Measurements from ENCODE around the gene EIF5B.
A peak's percentile ranks its signal among the peaks of the same experiment; 100 is the strongest.

The EIF5B gene

GRCh38 chr2:99436874-99437273 is 99.7 kb downstream of the EIF5B start:
- Mint-ChIP-seq H3K9me3 (no peaks in the 10 kb centered on the region), H3K27me3 (no peaks in the 10 kb centered on the region), H3K27ac (no peak overlapping the region), H3K4me1 (no peaks in the 10 kb centered on the region), H3K4me3 (no peak overlapping the region), H3K36me3 (peaks cover 10% of the 10 kb centered on the region)
- ATAC-seq (ENCODE audit: low read depth) (no peak), DNase-seq (ENCODE audit: low spot score in 2 of 2) (no peak)

GRCh38 chr2:99439971-99440505 is 102.8 kb downstream of the EIF5B start:
- DNase-seq (ENCODE audit: low spot score in 2 of 2) (no peak), ATAC-seq (ENCODE audit: low read depth) (no peak)
- H3K4me1 Mint-ChIP-seq, result peaks cover 4% of the 10 kb centered on the region
- H3K4me3 Mint-ChIP-seq, result no peak overlapping the region
- no peak overlapping the region for H3K27ac Mint-ChIP-seq
- no peaks in the 10 kb centered on the region for H3K27me3 Mint-ChIP-seq
- H3K9me3 Mint-ChIP-seq, result no peaks in the 10 kb centered on the region
- peaks cover 12% of the 10 kb centered on the region for H3K36me3 Mint-ChIP-seq

GRCh38 chr2:99442837-99443236 is 105.6 kb downstream of the EIF5B start:
- no peak for DNase-seq (ENCODE audit: low spot score in 2 of 2)

GRCh38 chr2:99444222-99444621 is 107.0 kb downstream of the EIF5B start:
- Mint-ChIP-seq H3K9me3 (no peaks in the 10 kb centered on the region), H3K36me3 (peaks cover 15% of the 10 kb centered on the region), H3K27ac (no peak overlapping the region), H3K27me3 (no peaks in the 10 kb centered on the region), H3K4me3 (no peak overlapping the region), H3K4me1 (peaks cover 4% of the 10 kb centered on the region)
- DNase-seq (ENCODE audit: low spot score in 2 of 2) (no peak), ATAC-seq (ENCODE audit: low read depth) (no peak)

More at GRCh38 chr2:99442837-99443236, 105.6 kb downstream of the EIF5B start:
- Mint-ChIP-seq H3K4me1 (peaks cover 4% of the 10 kb centered on the region), H3K27me3 (no peaks in the 10 kb centered on the region), H3K36me3 (peaks cover 16% of the 10 kb centered on the region), H3K4me3 (no peak overlapping the region), H3K9me3 (no peaks in the 10 kb centered on the region), H3K27ac (no peak overlapping the region)
- no peak for ATAC-seq (ENCODE audit: low read depth)

- peaks cover 4% of the 10 kb centered on the region for H3K4me1 Mint-ChIP-seq
- no peak overlapping the region for H3K4me3 Mint-ChIP-seq
- H3K27ac Mint-ChIP-seq, result peak overlapping the region; percentile 24
- peaks cover 15% of the 10 kb centered on the region for H3K36me3 Mint-ChIP-seq
- no peaks in the 10 kb centered on the region for H3K9me3 Mint-ChIP-seq
- ATAC-seq (ENCODE audit: low read depth), result no peak
- H3K27me3 Mint-ChIP-seq, result no peaks in the 10 kb centered on the region
- no peak for DNase-seq (ENCODE audit: low spot score in 2 of 2)
Observed at GRCh38 chr2:99445065-99445464, 107.9 kb downstream of the EIF5B start.

- no peaks in the 10 kb centered on the region for H3K9me3 Mint-ChIP-seq
- no peak overlapping the region for H3K27ac Mint-ChIP-seq
- H3K4me1 Mint-ChIP-seq, result peaks cover 4% of the 10 kb centered on the region
- no peak for DNase-seq (ENCODE audit: low spot score in 2 of 2)
- no peak overlapping the region for H3K4me3 Mint-ChIP-seq
- no peak for ATAC-seq (ENCODE audit: low read depth)
- H3K27me3 Mint-ChIP-seq, result no peaks in the 10 kb centered on the region
- peaks cover 14% of the 10 kb centered on the region for H3K36me3 Mint-ChIP-seq
Observed at GRCh38 chr2:99448556-99448955, 111.4 kb downstream of the EIF5B start.

GRCh38 chr2:99450199-99450598 is 113.0 kb downstream of the EIF5B start:
- Mint-ChIP-seq H3K27me3 (no peaks in the 10 kb centered on the region), H3K27ac (no peak overlapping the region), H3K4me1 (peaks cover 1% of the 10 kb centered on the region), H3K4me3 (no peak overlapping the region), H3K36me3 (peaks cover 20% of the 10 kb centered on the region), H3K9me3 (no peaks in the 10 kb centered on the region)
- no peak for DNase-seq (ENCODE audit: low spot score in 2 of 2)
- no peak for ATAC-seq (ENCODE audit: low read depth)
